Tibial artery (tissue), 4 donors: ENCODE data around the gene NIPBL.
A peak's percentile ranks its signal among the peaks of the same experiment; 100 is the strongest.

Experiments
- DNase-seq, 2 donors: peaks; one replicate each; pipeline ENCODE4 v3.0.0-alpha.2; 2019
- H3K27ac ChIP-seq, 2 donors: fragments of 200-600 bp; sonication (generic) in 1 of 2; 1 replicate in 1 of 2; 2 replicates in 1 of 2; pipeline ENCODE4 v1.5.1; 2018 to 2019; ENCODE audit warnings: mild to moderate bottlenecking in 1 of 2
- H3K27me3 ChIP-seq, 2 donors: fragments of 200-600 bp; sonication (generic) in 1 of 2; one replicate each; pipeline versions ENCODE4 v1.5.1 to v1.6.0; 2016 to 2019
- H3K36me3 ChIP-seq, 3 donors: fragments of 200-600 bp; sonication (generic) in 2 of 3; one replicate each; pipeline ENCODE4 v1.5.1; 2016 to 2019; ENCODE audit warnings: mild to moderate bottlenecking in 2 of 3
- H3K4me1 ChIP-seq, 4 donors: fragments of 200-600 bp; sonication (generic) in 2 of 4; 1 replicate in 3 of 4; 2 replicates in 1 of 4; pipeline ENCODE4 v1.5.1; 2016 to 2019
- H3K4me3 ChIP-seq, 2 donors: fragments of 200-600 bp; sonication (generic) in 1 of 2; 1 replicate in 1 of 2; 2 replicates in 1 of 2; pipeline ENCODE4 v1.5.1; 2018 to 2019; ENCODE audit warnings: mild to moderate bottlenecking in 2 of 2
- H3K9me3 ChIP-seq, 3 donors: fragments of 200-600 bp; sonication (generic) in 1 of 3; one replicate each; pipeline ENCODE4 v1.5.1; 2016 to 2019
- CTCF ChIP-seq, 2 experiments: fragments of 200-600 bp in 1 of 2; fragments of 450-650 bp in 1 of 2; IDR thresholded peaks; one replicate each; pipeline ENCODE4 v1.5.1; 2017 to 2019; ENCODE audit warnings: antibody characterized with exemption in 2 of 2, mild to moderate bottlenecking in 1 of 2, moderate library complexity in 1 of 2
- intact Hi-C: fragments of 100-400 bp; cut with DNase I; formaldehyde crosslinking; loops from one replicate; pipeline ENCODE4 v1.15.0; 2023; ENCODE audit warnings: low total_unique reads

NIPBL gene

DNA sequence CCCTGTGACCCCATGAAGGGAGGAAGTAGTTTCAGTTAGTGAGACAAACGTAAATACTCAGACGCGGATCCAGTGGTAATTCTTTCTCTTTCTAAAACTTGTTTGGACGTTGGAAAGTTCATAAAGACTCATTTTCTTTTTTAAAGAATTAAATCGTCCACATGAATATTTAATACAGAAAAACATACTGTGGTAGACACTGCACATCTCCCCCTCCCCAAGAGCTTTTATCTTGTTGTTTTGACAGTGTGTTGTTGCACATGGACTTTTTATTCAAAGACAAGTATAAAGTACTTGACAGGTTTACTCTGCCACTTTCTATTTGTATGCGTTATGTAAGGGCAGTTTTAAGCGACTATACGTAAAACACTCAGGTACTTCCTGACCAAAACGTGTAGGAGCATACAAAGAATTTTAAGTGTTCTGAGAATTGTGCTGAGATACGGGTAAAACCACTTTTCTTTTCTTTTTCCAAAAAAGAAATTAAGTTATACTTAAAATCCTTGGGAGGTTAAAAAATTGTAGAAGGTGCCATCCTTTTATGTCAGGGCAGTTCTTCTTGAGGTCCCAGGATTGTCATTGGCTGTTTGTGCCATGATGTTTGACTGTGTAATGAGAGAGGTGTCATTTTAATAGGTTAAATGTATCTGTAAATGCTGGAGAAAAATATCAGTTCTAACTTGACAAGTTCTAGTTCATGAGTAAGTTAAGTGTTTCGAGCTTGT, 1.3 kb downstream of the NIPBL start:
- intact Hi-C loops, result no loop called here

GRCh38 chr5:36878392-36879082, 2.0 kb downstream of the NIPBL start:
- intact Hi-C loops, result no loop called here

More for the DNA sequence above, 1.3 kb downstream of the NIPBL start:
- no peaks in the 10 kb centered on the region for H3K9me3 ChIP-seq
- no peak for DNase-seq
- H3K36me3 ChIP-seq, result no peaks in the 10 kb centered on the region
- TF ChIP-seq CTCF (IDR thresholded peaks at IDR 0.05), result no peak
- H3K4me1 ChIP-seq, result peaks cover 0 to 57% (median 18%) of the 10 kb centered on the region in 4 donors
- H3K27me3 ChIP-seq, result no peaks in the 10 kb centered on the region
- H3K27ac ChIP-seq, result peak overlapping the region; percentile 95 to 99
- H3K4me3 ChIP-seq, result peak overlapping the region; percentile 75 to 92

GRCh38 chr5:36879274-36880033, 2.9 kb downstream of the NIPBL start:
- intact Hi-C loops, result no loop called here
- Histone ChIP-seq H3K4me3 (peak overlapping the region; percentile 75 to 92), H3K36me3 (no peaks in the 10 kb centered on the region), H3K27ac (peak overlapping the region; percentile 95 to 99), H3K27me3 (no peaks in the 10 kb centered on the region), H3K4me1 (peaks cover 0 to 62% (median 14%) of the 10 kb centered on the region in 4 donors), H3K9me3 (no peaks in the 10 kb centered on the region)
- no peak for TF ChIP-seq CTCF (IDR thresholded peaks at IDR 0.05)
- DNase-seq, result no peak

More at GRCh38 chr5:36878392-36879082, 2.0 kb downstream of the NIPBL start:
- no peak for DNase-seq
- Histone ChIP-seq H3K27ac (peak overlapping the region; percentile 95 to 99), H3K9me3 (no peaks in the 10 kb centered on the region), H3K4me1 (peaks cover 0 to 64% (median 16%) of the 10 kb centered on the region in 4 donors), H3K4me3 (peak overlapping the region; percentile 75 to 92), H3K27me3 (no peaks in the 10 kb centered on the region), H3K36me3 (no peaks in the 10 kb centered on the region)
- no peak for TF ChIP-seq CTCF (IDR thresholded peaks at IDR 0.05)

- Histone ChIP-seq H3K9me3 (no peaks in the 10 kb centered on the region), H3K4me1 (peaks cover 0 to 70% (median 11%) of the 10 kb centered on the region in 4 donors), H3K4me3 (no peak overlapping the region), H3K36me3 (no peaks in the 10 kb centered on the region), H3K27ac (no peak overlapping the region), H3K27me3 (no peaks in the 10 kb centered on the region)
- intact Hi-C loops, result no loop called here
- DNase-seq, result no peak
- no peak for TF ChIP-seq CTCF (IDR thresholded peaks at IDR 0.05)
Observed at GRCh38 chr5:36880761-36881160, 4.2 kb downstream of the NIPBL start.

- intact Hi-C loops, result no loop called here
- H3K4me3 ChIP-seq, result no peak overlapping the region
Observed at GRCh38 chr5:36881304-36881703, 4.7 kb downstream of the NIPBL start.

More at GRCh38 chr5:36881304-36881703, 4.7 kb downstream of the NIPBL start:
- Histone ChIP-seq H3K9me3 (no peaks in the 10 kb centered on the region), H3K36me3 (no peaks in the 10 kb centered on the region), H3K27me3 (no peaks in the 10 kb centered on the region), H3K27ac (no peak overlapping the region), H3K4me1 (peaks cover 0 to 76% (median 11%) of the 10 kb centered on the region in 4 donors)
- TF ChIP-seq CTCF (IDR thresholded peaks at IDR 0.05), result no peak
- no peak for DNase-seq
